HepG2 (cell line): ENCODE data around the gene SYNE3. TPM values are rescaled to one million over a fixed set of nuclear protein-coding genes. Genes with fewer than 3 reads are reported as not detected.

Experiments used
- ARID5B ChIP-seq: IDR thresholded peaks from 2 replicates; pipeline ENCODE4 v1.4.0; 2020; ENCODE audit warnings: mild to moderate bottlenecking, missing genetic modification reagents
- CAMTA2 ChIP-seq: sonication (generic); formaldehyde crosslinking; IDR thresholded peaks from 2 replicates; pipeline ENCODE4 v1.4.0; 2020; ENCODE audit warnings: mild to moderate bottlenecking, missing genetic modification reagents, borderline replicate concordance
- CCDC6 ChIP-seq: sonication (generic); formaldehyde crosslinking; IDR thresholded peaks from 2 replicates; pipeline ENCODE4 v1.8.1; 2022; ENCODE audit warnings: mild to moderate bottlenecking, missing genetic modification reagents, moderate library complexity
- E2F2 ChIP-seq: sonication (generic); formaldehyde crosslinking; IDR thresholded peaks from 2 replicates; pipeline ENCODE4 v1.4.0; 2020; ENCODE audit warnings: missing genetic modification reagents, borderline replicate concordance
- HOXA5 ChIP-seq: sonication (generic); formaldehyde crosslinking; IDR thresholded peaks from 2 replicates; pipeline ENCODE4 v1.4.0; 2020; ENCODE audit warnings: missing genetic modification reagents
- MLXIP ChIP-seq: sonication (generic); formaldehyde crosslinking; IDR thresholded peaks from 2 replicates; pipeline ENCODE4 v1.9.0; 2021; ENCODE audit warnings: missing genetic modification reagents, borderline replicate concordance
- MXD4 ChIP-seq: IDR thresholded peaks from 2 replicates; pipeline ENCODE4 v1.6.1; 2016; ENCODE audit warnings: mild to moderate bottlenecking, missing biosample characterization, missing genetic modification reagents
- NBN ChIP-seq: fragments of 450-650 bp; conservative IDR thresholded peaks from 2 replicates; pipeline ENCODE4 v1.6.1; 2017
- NPAS2 ChIP-seq: sonication (generic); formaldehyde crosslinking; IDR thresholded peaks from 2 replicates; pipeline ENCODE4 v1.8.0; 2022; ENCODE audit warnings: mild to moderate bottlenecking, missing genetic modification reagents, borderline replicate concordance
- PRMT3 ChIP-seq: sonication (generic); formaldehyde crosslinking; IDR thresholded peaks from 2 replicates; pipeline ENCODE4 v1.8.1; 2022; ENCODE audit warnings: low read depth, mild to moderate bottlenecking, moderate library complexity, missing genetic modification reagents, borderline replicate concordance
- SMAD1 ChIP-seq: sonication (generic); formaldehyde crosslinking; IDR thresholded peaks from 2 replicates; pipeline ENCODE4 v1.4.0; 2020; ENCODE audit warnings: missing genetic modification reagents, low read depth, mild to moderate bottlenecking, borderline replicate concordance
- SRF ChIP-seq: IDR thresholded peaks from 2 replicates; pipeline ENCODE4 v1.6.1; 2011; ENCODE audit warnings: mild to moderate bottlenecking, low read depth, low read length, moderate library complexity
- ZNF235 ChIP-seq: sonication (generic); formaldehyde crosslinking; IDR thresholded peaks from 2 replicates; pipeline ENCODE4 v1.8.1; 2023; ENCODE audit warnings: mild to moderate bottlenecking, missing genetic modification reagents, borderline replicate concordance
- ZNF350 ChIP-seq: sonication (generic); formaldehyde crosslinking; IDR thresholded peaks from 2 replicates; pipeline ENCODE4 v1.4.0; 2020; ENCODE audit warnings: mild to moderate bottlenecking, low read depth, missing genetic modification reagents, borderline replicate concordance
- ZNF75D ChIP-seq: sonication (generic); formaldehyde crosslinking; IDR thresholded peaks from 2 replicates; pipeline ENCODE4 v1.8.1; 2023; ENCODE audit warnings: missing genetic modification reagents, mild to moderate bottlenecking, borderline replicate concordance
- ZNF782 ChIP-seq: sonication (generic); formaldehyde crosslinking; IDR thresholded peaks from 2 replicates; pipeline ENCODE4 v1.4.0; 2020; ENCODE audit warnings: missing genetic modification reagents, mild to moderate bottlenecking, borderline replicate concordance
- ZNF839 ChIP-seq: sonication (generic); formaldehyde crosslinking; IDR thresholded peaks from 2 replicates; pipeline ENCODE4 v1.4.0; 2020; ENCODE audit warnings: missing genetic modification reagents, mild to moderate bottlenecking, borderline replicate concordance
- ZSCAN25 ChIP-seq: sonication (generic); formaldehyde crosslinking; IDR thresholded peaks from 2 replicates; pipeline ENCODE4 v1.8.0; 2022; ENCODE audit warnings: mild to moderate bottlenecking, missing genetic modification reagents
- ZSCAN31 ChIP-seq: sonication (generic); formaldehyde crosslinking; IDR thresholded peaks from 2 replicates; pipeline ENCODE4 v1.5.0; 2020; ENCODE audit warnings: low read depth, mild to moderate bottlenecking, missing genetic modification reagents
- ZSCAN9 ChIP-seq: IDR thresholded peaks from 2 replicates; pipeline ENCODE4 v1.6.1; 2016; ENCODE audit warnings: borderline replicate concordance
- ZZZ3 ChIP-seq: sonication (generic); formaldehyde crosslinking; IDR thresholded peaks from 2 replicates; pipeline ENCODE4 v1.4.0; 2020; ENCODE audit warnings: missing genetic modification reagents, mild to moderate bottlenecking, borderline replicate concordance
- polyA plus RNA-seq, 8 experiments: library from polyadenylated mRNA; depleted of rRNA in 3 of 8; stranded (reverse) in 7 of 8; unstranded in 1 of 8; fragments of >200 nt; fragmentation: Illumina TruSeq in 4 of 8; extraction: Trizol in 4 of 8; gene quantifications; 2 replicates each; pipeline versions ENCODE4 v1.2.1 to v1.2.3, GENCODE V29; 2011 to 2016; ENCODE audit warnings: low read depth in 4 of 8, missing spikeins in 1 of 8, mixed read lengths in 1 of 8; ENCODE audit not compliant: insufficient read depth in 1 of 8
- total RNA-seq, 5 experiments: library from RNA; depleted of rRNA; stranded (reverse); fragments of >200 nt; fragmentation: Illumina TruSeq; extraction: Trizol; gene quantifications; 2 replicates each; pipeline ENCODE4 v1.2.3, GENCODE V29; 2016; ENCODE audit warnings: low read depth in 1 of 5

SYNE3 gene
- total and polyA plus RNA-seq, 2 of the 13 experiments (the other 11 are each of a cell fraction or from before 2014, with no cell fraction given) = 7.8 to 8.0 TPM

- no peak for TF ChIP-seq MLXIP (CRISPR knock-in tag)
- TF ChIP-seq NBN = no peak
- TF ChIP-seq PRMT3 = no peak
- no peak; the same call in none of the 2 replicates for TF ChIP-seq MXD4 (CRISPR knock-in tag)
- no peak for TF ChIP-seq ZNF782 (CRISPR knock-in tag)
- no peak for TF ChIP-seq ZSCAN31
- TF ChIP-seq E2F2 = no peak
- no peak for TF ChIP-seq CAMTA2
- TF ChIP-seq HOXA5 (CRISPR knock-in tag) = peak; percentile 71; the same call in 1 of the 2 replicates
- TF ChIP-seq NPAS2 (CRISPR knock-in tag) = no peak
- TF ChIP-seq ZSCAN9 (CRISPR knock-in tag) = peak; percentile 62; the same call in 1 of the 2 replicates
- no peak for TF ChIP-seq SRF
- no peak; the same call in 1 of the 2 replicates for TF ChIP-seq ZZZ3 (CRISPR knock-in tag)
- no peak; the same call in 1 of the 2 replicates for TF ChIP-seq CCDC6 (CRISPR knock-in tag)
- TF ChIP-seq ZSCAN25 = no peak
- 0 out of 2 replicates have a peak, but pooled peaks have one; percentile 32 for TF ChIP-seq ZNF350 (CRISPR knock-in tag)
- TF ChIP-seq ARID5B (CRISPR knock-in tag) = no peak; the same call in 1 of the 2 replicates
- 0 out of 2 replicates have a peak, but pooled peaks have one; percentile 56 for TF ChIP-seq SMAD1
- no peak for TF ChIP-seq ZNF839
- TF ChIP-seq ZNF75D (CRISPR knock-in tag) = no peak
- no peak for TF ChIP-seq ZNF235
Measured at GRCh38 chr14:95534299-95535225, 18.1 kb upstream of the SYNE3 start, which contains the start of gene GLRX5 (continued).
